HTERT RPE-1 (cell line): ENCODE data around the gene LPP.

Source experiments
- in situ Hi-C: fragments of 300-500 bp; cut with MboI; formaldehyde crosslinking; loops from 4 replicates; pipeline ENCODE4 v1.14.3; 2020; ENCODE audit warnings: low sequenced_read_pairs

The LPP gene

DNA sequence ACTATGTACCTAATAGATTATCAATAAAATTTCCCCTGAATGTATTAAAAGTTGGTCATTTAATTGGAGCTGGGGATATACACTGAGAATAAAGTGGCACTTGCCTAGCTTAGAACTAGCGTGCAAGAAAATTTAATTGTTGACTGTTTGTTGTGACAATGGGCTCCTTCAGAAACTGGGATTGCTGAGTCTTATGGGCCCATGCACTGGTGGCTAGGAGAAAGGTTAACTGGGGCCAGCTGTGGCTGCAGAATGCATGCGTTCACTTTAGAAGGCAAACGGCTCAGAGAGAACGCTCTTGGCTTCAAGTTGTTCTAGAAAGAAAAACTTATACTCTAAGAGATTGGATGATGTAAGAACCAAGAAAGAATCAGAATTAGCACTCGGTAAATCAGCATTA, 18.7 kb upstream of the LPP start:
- in situ Hi-C loops, result no loop called here

DNA sequence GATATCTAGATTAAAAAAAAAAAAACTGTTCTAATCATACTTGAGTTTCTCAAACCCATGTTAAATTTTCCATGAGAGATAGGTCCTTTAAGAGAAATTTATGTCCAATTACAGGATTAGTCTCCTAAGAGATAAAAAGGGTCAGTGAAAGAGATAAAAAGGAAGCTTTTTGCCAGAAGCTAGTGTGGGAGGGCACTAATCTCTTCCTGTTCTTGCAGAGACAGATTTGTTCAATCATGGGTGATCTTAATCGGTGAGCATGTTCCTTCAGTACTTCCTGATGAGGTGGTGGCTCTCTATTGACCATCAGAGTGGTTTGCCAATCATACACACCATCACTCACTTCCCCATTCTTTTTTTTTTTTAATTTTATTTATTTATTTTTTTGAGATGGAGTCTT, 16.9 kb upstream of the LPP start:
- in situ Hi-C loops, result no loop called here

DNA sequence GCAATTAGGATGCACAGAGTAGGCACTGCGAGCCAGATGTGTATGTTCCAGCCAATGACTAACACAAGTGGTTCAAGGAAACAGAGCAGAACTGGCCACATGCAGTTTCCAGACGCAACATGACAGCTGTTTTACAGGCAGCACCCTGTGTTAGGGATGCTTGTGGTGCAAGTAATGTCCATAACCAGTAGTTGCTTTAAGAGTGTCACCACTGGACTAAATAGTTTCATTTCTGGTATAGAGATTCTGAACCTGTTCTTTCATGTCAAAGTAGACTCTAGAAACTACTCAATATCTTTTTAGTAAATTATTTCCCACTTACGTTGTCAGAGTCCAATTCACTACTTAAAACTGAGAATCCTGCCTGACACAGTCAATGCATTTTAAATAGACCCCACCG, 14.5 kb upstream of the LPP start:
- in situ Hi-C loops, result no loop called here

DNA sequence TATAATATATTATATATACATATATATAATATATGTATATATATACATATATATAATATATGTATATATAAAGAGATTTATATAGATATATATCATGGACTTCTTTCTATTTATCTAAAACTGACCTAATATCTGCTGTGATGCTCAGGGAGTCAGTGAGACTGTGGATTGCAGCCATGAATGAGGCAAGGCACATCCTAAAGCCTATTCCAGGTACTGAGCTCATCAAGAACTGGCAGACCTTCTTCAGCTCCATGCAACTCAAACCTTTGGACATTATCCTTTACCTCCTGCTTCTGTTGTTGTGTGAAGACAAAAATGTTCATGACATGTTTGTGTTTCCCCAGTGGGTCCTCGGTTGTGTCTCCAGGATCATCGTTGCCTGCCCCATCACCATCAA, 7.7 kb upstream of the LPP start:
- in situ Hi-C loops, result no loop called here

DNA sequence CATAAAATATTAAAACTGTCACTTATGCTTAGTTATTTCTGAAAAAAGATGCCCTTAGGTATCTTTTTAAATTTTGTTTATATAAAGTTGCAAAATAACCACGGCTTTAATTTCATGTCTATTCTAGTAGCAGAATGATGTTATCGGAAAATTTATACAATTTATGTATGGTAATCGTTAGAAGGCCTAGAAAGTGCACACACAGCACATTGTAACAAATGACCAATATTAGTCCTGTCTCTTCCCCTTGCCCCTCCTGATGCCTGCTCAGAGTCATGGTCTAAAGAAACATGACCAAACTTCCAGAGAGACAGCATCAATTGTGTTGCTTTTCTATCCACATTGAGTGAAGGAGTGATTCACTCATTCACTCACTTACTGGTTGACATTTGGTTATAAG, 6.2 kb upstream of the LPP start:
- in situ Hi-C loops, result no loop called here

DNA sequence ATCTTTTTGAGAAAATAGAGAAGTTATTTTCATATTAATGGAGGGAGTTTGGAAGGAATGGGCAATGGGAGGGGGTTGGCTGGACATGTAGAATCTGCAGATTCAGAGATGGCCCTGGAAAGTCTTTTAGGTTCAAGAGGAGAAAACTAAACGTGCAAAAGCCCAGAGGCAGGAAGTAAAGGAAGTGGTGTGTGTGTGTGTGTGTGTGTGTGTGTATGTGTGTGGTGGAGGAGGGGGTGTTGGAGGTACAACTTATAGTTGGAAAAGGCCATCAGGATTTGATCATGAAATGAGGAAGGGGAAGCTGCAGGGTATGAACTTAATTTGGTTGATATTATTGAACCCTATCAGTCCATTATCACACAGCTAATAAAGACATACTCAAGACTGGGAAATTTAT, 5.6 kb upstream of the LPP start:
- in situ Hi-C loops, result no loop called here

DNA sequence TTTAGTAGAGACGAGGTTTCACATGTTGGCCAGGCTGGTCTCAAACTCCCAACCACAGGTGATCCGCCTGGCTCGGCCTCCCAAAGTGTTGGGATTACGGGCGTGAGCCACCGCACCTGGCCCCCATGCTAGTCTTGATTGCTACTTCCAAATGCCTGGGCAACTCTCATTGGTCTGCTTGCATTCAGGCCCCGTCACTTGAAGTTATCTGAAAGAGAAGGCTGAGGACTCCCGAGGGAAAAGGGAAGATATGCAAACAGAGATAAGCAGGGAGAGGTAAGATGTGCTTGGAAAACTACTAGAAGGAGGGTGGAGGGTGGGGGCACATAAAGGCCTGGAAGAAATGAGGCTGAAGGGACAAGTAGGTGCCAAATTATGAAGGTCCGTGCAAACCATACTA, 4.4 kb upstream of the LPP start:
- in situ Hi-C loops, result no loop called here

DNA sequence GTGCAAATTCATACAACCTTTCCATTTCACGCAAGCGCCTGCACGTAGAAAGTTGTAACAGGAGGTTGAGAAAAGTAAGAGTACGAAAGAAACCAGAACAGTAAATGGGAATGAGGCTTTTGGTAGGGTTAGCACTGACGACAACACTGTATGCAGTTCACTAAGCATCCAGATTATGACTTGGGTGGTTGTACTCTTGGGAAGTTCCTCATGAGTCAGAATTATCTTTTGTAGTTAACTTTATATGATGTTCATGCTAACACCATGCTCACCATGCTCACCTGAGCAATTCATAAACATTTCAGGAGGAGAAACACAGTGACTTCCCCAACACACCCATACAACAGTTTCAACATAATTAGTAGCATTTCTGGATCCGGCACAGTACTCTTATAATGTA, 3.0 kb upstream of the LPP start:
- in situ Hi-C loops, result no loop called here

DNA sequence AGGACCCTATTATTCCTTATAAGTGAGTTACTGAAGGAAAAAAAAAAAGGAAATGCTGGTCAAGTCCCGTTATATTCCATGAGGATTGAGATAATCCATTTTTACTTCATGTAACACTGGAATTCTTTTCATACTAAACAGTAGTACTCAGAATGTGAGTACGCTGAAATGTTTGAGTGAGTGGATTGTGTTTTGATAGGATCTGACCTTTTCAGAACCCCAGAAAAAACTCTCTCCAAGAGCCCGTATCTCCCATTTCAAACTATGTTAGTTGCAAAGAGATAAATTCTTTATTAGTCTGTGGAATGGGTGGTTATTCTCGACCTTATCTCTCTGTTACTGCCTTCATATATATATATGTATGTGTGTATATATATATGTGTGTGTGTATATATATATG, 2.5 kb upstream of the LPP start:
- in situ Hi-C loops, result no loop called here

DNA sequence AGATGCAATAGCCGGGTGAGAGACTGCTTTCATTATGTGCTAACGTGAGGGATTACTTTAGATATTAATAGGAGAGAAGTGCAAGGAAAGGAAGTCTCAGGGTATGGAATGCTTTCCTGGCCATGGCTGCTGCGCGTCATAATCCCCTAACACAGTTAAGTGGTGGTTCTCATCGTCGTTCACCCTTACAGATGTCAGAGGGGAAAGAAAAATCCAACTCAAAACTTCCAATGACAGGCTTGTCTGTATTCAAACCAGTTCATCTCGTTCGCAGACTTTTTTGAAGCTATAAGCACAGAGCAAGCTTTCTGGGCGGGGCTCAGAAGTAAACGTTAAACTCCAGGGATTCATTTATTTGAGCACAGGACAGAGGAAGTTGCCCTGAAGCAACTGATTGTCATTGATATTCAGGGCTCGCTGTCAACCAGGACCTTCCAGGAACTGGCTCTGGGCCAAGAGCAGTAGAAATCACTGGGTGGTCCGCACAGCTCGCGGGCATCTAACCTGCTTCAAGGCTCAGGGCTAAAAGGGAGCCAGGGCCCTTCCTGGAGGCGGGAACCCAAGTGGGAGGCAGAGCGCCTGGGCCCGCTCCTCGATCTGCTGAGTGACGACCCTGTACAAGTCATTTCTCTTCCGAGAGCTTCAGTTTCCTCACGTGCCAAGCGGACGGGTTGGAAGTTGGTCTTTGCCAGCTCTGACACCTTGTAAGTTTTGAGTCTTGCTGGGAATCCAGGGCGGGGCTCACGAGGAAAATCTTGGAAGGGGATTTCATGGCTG, 1.1 kb upstream of the LPP start:
- in situ Hi-C loops, result no loop called here

DNA sequence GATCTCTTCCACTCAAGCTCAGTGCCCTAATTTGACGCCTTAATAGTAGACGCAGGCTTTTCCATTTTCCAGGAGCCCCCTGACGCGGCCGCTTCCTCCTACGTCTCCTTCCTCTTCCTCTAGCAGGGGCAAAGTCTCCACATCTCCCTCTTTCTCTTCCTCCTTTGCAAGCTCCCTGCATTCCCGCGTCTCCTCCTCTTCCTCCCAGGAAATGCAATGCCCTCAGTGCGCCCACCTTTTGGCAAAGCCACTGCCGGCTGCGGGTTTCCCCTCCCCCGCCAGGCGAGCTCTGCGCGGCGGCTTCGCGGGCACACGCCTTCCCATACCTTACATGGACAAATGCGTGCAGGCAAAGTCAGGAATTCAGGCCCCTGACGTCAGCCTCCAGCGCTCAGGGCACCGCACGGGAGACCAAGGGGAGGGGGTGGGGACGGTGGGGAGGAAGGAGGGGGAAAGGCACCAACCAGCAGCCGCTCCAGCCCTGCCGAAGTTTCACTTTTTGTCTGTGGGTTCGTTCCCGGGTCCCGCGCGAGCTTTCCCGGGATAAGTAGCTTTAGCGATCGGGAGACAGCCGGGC, 432 bp upstream of the LPP start:
- in situ Hi-C loops, result no loop called here

DNA sequence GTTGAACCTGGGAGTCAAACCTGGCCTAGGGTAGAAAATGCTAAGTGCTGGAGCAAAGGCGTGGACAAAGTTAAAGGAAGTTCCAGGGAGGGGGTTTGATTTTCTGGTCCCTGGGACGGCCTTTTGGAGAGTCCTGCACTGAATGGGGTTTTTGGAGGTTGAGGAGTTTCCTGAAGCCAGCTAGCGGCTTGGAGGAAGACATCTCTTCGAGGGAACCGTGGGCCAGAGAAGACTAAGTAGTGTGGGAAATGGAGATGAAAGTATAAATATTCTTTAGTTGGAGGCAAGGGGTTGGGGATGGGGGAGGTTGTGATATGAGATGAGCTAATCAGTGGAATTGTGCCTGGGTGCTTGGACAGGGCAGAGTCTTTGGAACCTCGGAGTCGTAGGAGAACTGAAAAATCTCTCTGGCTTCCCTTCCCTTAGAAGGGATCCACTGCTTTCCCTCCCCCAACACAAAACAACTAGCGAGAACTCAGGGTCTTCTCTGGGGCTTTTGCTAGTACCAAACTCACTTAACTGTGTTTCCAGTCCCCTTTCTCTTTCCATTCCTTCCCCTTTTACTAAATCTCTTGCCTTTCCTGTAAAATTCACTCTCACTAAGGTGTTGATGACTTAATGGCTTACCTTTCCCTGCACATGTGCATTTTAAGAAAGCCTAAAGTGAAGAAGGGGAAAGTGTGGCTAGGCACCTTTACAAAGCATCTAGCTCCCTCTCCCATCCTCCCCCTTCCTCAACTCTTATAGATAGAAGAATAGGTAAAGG, 1.0 kb downstream of the LPP start:
- in situ Hi-C loops, result no loop called here

DNA sequence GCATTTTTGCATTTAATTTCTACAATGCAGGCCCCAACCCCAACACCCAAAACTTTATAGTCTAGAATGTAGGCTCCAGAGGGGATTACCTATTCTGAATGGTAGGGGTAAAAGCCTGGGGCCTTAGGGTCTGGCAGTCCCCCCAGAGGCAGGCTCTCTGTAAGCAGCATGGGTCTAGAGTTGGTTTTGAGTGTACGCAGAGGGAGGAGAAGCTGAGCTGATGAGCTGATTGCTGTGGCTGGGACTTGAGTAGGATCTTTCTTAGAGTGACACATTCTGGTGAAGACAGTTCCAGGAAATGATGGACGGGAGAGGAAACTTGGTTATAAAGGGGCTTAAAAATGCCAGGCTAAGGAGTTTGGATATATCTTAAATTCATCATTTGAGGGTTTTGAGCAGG, 2.1 kb downstream of the LPP start:
- in situ Hi-C loops, result no loop called here

DNA sequence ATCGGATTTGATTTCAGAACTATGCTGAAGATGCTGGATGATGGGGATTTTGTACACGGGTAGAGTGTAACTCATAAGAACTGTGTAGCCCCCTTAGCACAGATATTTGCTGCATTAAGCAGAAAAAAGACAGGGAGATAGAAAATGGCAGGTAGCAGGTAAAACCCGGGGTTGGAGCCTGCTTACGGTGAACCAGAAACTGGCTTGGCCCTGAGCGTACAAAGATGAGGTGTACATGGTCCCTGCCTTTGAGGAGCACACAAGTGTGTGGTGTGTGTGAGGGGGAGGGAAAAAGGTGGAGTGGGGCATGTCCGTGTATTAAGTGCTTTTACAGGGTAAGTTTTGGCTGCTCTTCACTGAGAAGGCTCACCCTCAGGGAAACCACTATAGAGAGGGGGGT, 3.5 kb downstream of the LPP start:
- in situ Hi-C loops, result no loop called here

DNA sequence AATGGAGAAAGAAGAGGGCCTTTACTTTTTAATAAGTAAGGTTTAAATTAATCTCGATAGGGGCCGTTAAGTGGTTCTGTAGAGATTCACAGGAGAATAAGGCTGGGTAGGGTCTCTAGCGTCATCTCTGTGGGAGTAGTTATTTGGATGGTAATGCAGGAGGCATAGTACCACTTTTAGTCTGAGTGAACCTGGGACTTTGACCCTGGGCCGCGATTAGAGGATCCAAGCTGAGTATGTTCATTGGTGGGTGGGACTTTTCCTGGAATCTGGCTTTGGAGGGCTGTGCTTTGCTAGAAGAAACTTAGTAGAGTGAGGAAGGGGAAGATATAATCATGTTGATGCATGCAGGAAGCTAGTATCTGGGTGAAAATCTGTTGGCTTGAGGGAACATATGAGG, 4.0 kb downstream of the LPP start:
- in situ Hi-C loops, result no loop called here

DNA sequence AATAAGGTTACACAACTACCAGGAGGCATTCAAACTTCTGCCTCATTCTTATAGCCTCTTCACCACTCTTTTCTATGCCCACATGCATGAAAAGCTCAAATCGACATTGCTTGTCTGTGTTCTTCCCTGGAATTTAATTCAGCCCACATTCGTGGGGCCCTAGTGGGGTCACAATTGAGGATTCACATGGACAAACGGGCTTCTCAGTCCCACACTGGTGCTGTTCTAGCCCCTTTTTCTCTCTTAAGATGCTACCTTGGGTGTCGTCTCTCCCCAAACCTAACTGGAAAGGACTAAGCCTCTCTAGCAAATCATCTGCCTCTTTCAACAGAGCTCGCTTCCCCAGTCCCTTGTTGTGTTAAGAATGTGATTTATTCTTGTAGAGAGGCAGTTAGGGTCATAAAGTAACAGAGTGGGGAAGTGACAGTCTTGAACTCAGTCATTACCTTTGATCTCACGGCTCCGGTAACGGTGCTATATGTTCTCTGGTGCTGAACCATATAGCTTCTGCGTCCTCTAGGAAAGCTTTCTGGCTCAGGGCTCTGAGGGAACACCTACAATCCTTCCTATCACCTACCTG, 4.9 kb downstream of the LPP start:
- in situ Hi-C loops, result no loop called here

DNA sequence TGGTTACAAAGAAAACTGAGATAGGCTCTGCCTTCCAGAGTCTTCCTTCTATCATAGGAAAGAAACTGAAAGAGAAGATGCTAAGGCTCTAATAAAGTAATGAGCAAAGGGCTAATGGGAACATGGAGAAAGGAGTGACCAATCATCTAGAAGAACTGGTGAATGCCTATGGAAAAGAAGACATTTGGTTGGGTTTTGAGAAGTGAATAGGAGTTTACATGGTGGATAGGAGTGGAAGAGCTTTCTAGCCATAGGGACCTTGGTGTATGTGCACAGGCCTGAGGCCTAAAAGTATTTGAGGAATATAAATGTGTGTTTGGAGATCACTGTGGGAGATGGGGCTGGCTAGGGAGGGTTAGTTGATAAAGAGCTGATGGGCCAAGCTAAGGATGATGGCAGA, 6.8 kb downstream of the LPP start:
- in situ Hi-C loops, result no loop called here

DNA sequence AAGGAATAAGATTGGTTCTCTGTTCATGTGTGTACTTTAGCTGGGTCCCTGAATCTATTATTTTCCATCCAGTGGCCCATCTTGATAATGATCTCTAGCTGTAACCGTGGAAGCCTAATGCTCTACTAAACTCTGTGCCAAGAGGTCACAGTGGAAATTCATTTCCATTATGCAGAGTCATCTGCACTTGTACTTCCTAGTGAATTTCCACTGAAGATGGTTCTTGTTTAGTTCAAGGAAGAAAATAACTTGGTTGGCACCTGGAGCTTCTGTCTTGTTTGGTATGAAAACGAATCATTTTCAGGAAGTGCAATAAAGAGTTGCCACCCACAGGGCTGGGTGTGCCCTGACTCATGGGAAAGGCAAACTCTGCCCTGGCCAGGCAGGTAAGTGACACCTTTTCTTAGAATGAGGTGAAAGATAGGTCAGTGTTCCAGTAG, 10.3 kb downstream of the LPP start:
- in situ Hi-C loops, result no loop called here

DNA sequence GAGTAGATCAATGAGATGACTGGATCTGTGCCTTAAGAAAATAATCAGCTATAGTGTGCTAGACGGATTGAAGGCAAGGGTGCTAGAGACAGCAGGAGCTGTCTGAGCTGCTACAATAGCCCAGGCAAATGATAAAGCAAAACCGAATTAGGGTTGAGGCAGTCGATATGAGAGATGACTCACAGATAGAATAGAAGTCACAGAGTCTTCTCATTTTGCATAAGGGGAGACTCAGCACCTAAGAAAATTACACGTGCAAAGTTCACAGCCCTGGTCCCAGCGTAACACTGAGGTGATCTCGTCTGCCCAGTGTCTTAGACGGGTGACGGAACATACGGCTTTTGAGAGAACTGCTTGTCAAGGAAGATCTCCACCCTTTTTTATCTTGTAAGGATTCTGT, 11.6 kb downstream of the LPP start:
- in situ Hi-C loops, result no loop called here

DNA sequence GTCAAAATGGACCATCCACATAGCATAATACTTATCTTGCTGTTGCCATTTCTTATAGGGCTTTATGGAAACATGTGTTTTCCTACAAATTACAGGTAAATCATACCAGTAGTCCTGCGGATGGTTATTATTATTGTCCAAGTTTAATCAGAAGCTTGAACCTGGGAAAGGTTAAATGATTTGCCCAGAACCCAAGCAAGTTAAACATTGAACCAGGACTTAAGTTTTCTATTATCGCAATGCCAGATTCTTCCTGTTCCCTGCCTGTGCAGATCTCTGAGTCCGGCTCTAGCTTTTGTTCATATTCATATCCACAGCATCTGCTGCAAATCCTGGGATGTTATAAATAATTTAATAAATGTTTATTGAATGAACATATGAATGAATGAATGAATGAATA, 12.5 kb downstream of the LPP start:
- in situ Hi-C loops, result no loop called here

DNA sequence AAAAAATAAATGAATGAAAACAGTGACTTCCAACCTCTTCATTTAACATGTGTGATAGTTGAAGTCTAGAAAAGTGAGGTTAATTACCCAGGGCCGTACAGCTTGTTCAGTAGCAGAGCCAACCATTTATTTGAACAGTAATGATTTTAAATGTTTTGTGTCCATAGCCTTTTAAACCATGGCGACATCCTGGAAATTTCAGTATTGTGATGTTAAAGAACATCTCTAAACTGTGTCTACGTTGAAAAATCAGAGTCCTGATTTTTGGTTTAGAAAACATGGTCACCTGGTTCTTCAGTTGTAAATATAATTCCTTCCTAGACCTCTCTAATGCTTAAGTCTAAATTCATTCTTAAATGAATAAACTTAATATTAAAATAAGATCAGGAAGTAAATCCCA, 14.2 kb downstream of the LPP start:
- in situ Hi-C loops, result no loop called here

DNA sequence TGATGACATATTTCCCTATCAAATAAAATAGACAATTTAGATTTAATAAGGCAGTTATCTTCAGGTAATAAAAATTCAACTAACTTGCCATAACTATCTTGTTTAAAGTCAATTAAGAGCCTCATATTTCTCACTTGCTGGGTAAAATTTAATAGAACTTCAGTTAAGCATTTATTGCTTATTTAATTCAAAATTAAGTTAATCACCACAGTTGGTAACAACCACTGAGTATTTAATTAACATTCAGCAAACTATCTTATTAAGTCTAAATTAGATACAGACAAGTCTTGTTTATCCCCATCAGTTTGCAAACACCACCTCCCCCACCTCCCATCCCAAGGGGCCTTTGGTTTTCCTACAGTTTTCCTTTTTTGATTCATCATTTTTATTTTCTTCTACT, 14.7 kb downstream of the LPP start:
- in situ Hi-C loops, result no loop called here
